GM12865 (cell line): ENCODE results near the gene PDE4B.

ENCODE experiments used
- DNase-seq: peaks from one replicate; pipeline ENCODE4 v3.0.0; 2010; ENCODE audit warnings: low read depth
- H3K4me3 ChIP-seq: 2 replicates; pipeline ENCODE4 v1.5.1; 2011; ENCODE audit warnings: mild to moderate bottlenecking, low read depth, low read length, control low read depth
- TF ChIP-seq, protein P1 (sequence below): IDR thresholded peaks from 2 replicates; pipeline ENCODE4 v1.5.1; 2011; ENCODE audit warnings: low read length, control low read depth, low read depth, inconsistent platforms; ENCODE audit not compliant: insufficient read depth; ENCODE audit errors: missing control alignments

Gene PDE4B

GRCh38 chr1:66336641-66336990 is 543.9 kb downstream of the PDE4B start:
- peak; percentile 49 for DNase-seq
- H3K4me3 ChIP-seq = peak overlapping the region; percentile 63
- TF ChIP-seq, protein P1, sequence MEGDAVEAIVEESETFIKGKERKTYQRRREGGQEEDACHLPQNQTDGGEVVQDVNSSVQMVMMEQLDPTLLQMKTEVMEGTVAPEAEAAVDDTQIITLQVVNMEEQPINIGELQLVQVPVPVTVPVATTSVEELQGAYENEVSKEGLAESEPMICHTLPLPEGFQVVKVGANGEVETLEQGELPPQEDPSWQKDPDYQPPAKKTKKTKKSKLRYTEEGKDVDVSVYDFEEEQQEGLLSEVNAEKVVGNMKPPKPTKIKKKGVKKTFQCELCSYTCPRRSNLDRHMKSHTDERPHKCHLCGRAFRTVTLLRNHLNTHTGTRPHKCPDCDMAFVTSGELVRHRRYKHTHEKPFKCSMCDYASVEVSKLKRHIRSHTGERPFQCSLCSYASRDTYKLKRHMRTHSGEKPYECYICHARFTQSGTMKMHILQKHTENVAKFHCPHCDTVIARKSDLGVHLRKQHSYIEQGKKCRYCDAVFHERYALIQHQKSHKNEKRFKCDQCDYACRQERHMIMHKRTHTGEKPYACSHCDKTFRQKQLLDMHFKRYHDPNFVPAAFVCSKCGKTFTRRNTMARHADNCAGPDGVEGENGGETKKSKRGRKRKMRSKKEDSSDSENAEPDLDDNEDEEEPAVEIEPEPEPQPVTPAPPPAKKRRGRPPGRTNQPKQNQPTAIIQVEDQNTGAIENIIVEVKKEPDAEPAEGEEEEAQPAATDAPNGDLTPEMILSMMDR = no peak

- peak; percentile 57 for DNase-seq
- peak overlapping the region; percentile 63 for H3K4me3 ChIP-seq
- TF ChIP-seq, protein P1 = no peak
Observed at GRCh38 chr1:66337249-66337648, 544.6 kb downstream of the PDE4B start.

GRCh38 chr1:66339944-66340343 is 547.2 kb downstream of the PDE4B start:
- TF ChIP-seq, protein P1 = no peak
- peak; percentile 60 for DNase-seq
- H3K4me3 ChIP-seq = peak overlapping the region; percentile 54

DNA sequence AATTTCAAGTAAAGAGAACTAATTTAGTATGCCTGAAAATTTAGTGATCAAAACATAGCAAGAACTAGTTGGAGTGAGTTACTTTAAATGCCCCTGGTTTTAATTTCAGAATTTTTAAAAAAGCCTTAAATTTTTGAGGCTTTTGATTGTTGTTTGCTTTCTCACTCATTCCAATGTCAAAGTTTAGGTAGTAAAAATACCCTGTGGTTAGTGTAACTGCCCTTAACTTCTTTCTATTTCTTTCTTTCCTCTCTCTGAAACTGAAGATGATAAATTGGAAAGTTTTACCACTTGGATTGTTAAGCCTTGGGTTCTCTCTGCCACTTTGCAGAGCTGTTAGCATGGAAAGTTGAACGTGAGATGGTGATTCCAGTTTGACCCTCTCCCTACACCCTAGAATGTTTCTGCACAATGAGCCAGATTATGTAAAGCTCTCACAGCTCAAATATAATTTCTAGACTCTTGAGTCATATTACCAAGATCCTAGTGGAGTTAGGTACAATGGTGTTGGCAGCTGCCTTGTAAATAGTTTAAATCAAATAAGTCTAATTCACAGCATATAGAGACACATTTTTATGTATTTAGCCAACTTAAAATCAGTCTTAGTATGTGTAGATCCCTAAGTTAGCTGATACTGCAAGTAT is 548.9 kb downstream of the PDE4B start:
- TF ChIP-seq, protein P1 = no peak
- DNase-seq = no peak
- peak overlapping the region; percentile 53 for H3K4me3 ChIP-seq

DNA sequence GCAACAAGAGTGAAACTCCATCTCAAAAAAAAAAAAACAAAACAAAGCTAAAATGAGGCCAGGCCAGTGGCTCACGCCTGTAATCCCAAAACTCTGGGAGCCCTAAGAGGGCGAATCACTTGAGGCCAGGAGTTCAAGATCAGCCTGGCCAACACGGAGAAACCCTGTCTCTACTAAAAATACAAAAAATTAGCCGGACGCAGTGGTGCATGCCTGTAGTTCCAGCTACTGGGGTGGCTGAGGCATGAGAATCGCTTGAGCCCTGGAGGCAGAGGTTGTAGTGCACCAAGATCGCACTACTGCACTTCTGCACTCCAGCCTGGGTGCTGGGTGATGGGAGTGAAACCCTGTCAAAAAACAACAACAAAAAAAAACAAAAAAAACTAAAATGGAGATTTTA is 550.0 kb downstream of the PDE4B start:
- peak overlapping the region; percentile 53 for H3K4me3 ChIP-seq

DNA sequence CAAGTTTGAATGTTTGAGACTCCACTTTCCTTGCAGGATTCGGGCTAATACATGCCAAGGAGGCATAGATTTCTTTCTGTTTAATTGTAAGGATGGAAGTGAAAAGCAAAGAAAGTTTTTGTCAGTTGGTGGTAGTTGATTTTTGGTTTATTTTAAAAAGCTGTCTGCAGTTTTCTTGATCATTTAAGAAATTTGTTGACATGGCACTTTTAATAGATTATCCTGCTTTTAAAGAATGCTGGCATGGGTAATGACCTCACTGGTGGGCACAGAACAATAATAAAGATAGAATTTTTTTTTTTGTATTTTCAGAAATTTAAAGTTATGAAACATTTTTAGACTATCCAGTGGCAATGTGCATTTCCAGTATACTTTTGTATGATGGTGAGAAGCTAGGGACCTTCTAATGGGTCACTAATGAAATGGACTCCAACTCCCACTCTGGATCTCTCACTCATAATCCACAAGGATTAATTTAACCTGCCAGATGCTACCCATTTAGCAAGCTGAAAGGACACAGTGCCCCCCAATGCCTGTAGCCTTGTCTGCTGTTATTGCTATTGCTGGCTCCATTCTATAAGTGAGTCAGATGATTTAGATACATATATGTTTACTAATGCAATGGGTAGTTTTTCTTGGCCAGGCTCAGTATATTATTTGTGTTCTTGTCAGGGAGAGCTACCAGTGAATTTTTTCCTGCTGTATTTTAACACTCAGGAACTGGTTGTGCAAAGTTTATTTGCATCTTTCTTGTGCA is 551.1 kb downstream of the PDE4B start:
- TF ChIP-seq, protein P1 = no peak
- H3K4me3 ChIP-seq = peak overlapping the region; percentile 53
- DNase-seq = no peak

More for the DNA sequence above, 550.0 kb downstream of the PDE4B start:
- TF ChIP-seq, protein P1 = no peak
- peak; percentile 84 for DNase-seq
